IPS DF 4.7 (cell line): ENCODE data around the gene HS6ST2.
A peak's percentile ranks its signal among the peaks of the same experiment; 100 is the strongest.

ENCODE experiments used
- DNase-seq: peaks from one replicate; pipeline ENCODE4 v3.0.0-alpha.2; 2013; ENCODE audit warnings: low spot score; ENCODE audit errors: extremely low read depth

Gene HS6ST2

DNA sequence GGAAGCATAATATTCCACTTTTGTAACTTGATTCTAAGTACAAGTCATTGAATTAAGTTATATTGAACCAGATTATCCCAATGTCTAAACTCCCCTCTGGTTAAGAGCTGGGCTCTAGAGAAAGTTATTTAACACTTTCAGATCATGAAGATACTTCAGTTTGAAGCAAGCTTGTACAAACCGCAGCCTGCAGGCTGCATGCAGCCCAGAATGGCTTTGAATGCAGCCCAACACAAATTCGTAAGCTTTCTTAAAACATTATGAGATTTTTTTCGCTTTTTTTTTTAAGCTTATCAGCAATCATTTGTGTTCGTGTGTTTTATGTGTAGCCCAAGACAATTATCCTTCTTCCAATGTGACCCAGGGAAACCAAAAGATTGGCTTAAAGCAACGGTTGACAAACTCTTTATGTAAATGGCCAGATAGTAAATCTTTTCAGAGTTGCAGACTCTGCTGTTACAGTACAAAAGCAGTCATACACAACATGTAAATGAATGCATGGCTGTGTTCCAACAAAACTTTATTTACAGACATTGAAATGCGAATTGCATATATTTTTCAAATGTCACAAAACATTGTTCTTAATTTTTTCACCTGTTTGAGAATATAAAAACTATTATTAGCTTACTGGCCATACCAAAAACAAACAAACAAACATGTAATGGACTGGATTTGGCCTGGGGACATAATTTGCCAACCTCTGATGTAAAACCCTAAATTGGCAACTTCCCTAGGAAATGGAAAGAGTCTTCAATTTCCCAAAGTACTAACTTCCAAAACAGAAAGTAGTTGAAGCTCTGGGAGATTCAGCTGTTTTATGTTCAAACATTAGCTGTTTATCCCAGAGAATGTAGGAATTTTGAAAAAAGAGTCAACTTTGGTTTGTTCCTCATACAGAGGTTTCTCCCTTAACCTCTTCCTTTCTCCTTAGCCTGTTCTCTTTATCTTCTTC is 268.5 kb downstream of the HS6ST2 start:
- DNase-seq = no peak

- DNase-seq = no peak
These were observed 273.2 kb downstream of the HS6ST2 start for GRCh38 chrX:132685276-132685675.

DNA sequence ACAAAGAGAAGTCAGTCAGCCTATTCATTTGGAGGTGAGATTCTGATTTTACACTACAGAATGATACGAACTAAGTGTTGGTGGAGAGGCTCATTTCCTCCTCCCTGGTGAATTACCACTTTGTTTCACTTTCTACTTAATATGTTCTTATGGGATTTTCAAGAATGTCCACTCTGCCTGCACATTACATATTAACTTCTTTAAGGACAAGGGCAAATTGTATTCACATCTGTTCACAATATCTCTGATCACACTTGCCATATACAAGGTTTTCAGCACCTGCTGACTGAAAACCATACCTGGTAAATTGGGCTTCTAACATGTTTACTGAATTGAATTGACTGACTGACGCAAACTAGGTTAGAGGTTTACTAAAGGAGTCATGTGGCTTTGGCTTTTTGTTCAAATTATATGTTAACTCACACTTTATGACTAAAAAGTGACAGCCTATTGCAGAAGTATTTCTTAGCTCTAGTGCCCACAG is 281.2 kb downstream of the HS6ST2 start:
- no peak for DNase-seq

- no peak for DNase-seq
These were observed 281.8 kb downstream of the HS6ST2 start for GRCh38 chrX:132676561-132677186.

DNA sequence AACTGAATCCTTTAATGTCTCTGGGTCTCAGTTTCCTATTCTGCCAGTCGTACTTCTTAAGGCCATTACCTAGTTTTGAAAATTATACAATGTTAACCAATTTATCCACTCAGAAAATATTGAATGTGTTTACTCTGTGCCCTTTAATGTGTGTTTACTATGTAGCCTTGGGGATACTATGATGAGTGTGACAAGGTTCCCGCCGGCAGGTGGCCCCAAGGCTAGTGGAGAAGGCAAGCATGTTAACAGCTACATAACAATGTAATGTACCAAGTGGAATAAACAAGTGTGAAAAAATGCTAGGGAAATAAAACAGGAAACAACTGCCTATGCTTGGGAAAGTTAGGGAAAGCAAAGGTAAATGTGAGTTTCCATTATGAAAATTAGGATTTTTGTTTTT is 282.3 kb downstream of the HS6ST2 start:
- no peak for DNase-seq

DNA sequence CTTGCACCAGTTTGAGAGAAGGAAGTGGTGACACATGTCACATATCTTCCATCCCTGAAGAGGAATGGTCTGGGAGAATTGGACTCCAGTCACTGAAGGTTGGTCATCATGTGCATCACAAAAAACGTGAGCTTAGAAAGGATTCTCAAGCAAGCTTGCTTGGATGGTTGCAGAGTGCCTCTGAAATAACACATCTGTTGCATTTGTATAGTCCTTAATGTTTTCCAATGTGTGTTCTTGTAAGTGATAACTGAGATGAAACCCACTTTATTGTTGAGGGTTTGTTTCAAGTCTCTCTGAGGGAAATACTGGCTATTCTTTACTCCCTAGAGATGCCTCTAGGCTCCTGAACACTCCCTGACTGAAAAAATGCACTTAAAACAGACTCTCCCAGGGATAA is 285.1 kb downstream of the HS6ST2 start:
- DNase-seq = no peak

DNA sequence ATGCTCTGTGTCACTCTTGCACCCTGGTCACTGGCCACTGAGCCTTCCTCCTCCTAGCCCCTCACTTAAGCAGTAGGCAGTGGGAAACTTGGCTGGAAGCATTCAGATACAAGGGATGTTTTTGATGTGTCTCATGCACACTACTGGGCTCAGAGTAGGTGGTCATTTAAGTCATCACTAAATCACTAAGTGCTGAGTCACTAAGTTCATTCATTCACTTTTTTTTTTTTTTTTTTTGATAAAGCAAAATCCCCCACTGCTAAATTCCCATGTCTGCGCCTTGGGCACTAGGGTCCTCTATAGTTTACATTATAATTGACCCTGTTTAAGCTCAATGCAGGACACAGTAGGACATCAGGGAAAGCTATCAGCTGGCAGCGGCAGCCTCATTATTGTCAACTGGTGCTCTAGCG is 287.2 kb downstream of the HS6ST2 start:
- DNase-seq = peak; percentile 46

DNA sequence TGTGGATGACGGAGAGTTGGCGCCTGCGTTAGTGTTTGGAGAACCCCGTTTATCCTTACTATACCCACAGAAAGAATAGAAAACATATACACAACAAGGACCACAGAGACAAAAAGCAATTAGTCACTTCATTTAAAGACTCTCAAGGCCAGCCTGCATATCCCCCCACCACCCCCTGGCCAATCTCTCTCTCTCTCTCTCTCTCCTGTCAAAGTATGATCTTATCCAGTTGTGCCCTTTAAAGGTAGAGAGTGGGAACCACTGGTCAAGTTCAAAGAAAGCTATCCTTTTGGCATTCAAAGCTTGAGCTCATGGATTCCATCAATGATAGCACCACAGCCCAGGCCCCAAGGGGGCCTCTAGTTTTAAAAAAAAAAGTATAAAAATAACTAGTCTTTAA is 289.3 kb downstream of the HS6ST2 start:
- no peak for DNase-seq

DNA sequence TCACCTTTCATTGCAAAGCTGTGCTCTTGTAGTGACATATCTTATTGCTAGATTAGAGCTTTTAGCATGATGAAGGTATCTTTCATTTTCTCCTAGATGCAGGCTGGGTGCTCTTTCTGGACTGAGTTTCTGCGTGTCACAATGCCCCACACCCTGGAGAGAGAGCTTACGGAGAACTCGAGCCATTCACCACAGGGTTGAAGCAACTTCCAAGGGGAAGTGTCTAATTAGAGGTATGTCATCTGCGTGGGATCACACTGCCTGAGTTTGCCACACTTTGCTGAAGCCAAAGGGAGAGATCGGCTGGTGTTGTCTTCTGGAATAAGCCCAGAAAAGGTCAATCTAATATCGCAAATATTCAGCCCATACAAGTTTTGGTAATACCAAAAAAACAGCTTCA is 290.3 kb downstream of the HS6ST2 start:
- DNase-seq = no peak

DNA sequence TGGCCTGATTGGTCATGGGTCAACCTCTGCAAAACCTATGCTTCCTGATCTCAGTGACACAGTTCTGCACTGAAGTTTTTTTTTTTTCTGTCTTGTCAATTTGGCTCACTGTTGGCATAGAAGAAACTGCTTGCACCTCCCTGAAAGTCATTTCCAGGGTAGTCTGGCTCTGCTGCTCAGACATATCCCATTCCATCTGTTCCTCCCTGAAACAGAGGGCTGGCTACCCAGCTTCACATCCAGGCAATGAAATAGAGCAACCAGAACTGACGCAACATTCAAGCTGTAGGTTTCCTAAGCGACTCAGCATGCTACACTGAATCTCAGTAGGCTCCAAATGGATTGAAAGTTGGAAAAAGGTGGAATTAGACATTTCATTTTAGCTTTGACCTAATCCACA is 292.8 kb downstream of the HS6ST2 start:
- no peak for DNase-seq

DNA sequence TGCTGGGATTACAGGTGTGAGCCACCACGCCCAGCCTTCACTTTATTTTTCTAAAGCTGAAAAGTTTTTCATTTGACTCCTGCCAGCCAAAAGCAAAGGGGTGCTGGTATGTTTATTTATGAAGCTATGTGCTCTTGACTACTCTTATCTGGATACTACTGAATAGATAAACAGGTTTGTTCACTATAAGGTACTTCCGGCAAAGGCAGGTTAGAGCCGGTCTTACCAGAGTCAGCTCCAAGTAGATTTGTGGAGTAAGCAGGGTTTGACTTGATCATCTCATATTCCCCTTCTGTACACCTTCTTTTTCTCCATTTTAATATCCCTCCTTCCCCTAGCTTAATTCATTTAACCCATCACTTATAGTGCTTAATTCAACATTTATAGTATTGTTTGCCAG is 294.2 kb downstream of the HS6ST2 start:
- DNase-seq = no peak

DNA sequence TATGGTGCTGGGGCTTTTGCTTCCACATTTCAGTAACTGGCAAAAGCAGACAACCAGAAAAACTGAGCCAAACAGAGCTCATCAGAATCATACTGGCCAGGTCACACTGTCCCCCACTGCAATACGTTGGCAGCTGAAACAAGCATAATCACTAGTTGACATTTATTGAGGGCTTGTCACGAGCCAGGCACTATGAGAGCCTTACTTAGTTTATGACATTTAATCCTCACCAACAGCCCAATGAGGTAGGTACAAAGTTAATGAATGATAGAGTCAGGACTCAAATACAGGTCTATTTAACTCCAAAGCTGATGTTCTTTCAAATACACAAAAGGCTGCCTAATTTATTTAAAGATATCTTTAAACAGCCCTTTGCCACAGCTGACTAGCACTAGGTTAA is 295.6 kb downstream of the HS6ST2 start:
- no peak for DNase-seq

- DNase-seq = no peak
These were observed 300.6 kb downstream of the HS6ST2 start for GRCh38 chrX:132657876-132658275.

DNA sequence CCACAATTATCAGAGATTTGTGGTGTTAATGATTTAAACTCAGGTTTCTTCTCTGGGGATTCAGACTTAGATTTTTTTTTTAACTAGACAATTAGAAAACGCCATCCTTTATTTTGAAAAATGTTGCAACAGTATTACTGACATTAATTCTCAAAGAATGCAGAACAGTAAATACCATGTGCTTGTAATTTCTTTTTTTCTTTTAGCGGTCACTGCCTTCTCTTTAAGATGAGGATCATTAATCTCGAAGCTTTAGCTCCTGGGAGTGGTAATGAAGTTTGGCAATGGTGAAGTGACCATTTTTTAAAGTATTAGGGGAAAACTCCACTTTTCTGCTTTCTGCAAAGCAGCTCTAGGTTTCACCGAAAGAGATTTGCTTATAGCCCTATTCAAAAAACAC is 305.6 kb downstream of the HS6ST2 start:
- no peak for DNase-seq

DNA sequence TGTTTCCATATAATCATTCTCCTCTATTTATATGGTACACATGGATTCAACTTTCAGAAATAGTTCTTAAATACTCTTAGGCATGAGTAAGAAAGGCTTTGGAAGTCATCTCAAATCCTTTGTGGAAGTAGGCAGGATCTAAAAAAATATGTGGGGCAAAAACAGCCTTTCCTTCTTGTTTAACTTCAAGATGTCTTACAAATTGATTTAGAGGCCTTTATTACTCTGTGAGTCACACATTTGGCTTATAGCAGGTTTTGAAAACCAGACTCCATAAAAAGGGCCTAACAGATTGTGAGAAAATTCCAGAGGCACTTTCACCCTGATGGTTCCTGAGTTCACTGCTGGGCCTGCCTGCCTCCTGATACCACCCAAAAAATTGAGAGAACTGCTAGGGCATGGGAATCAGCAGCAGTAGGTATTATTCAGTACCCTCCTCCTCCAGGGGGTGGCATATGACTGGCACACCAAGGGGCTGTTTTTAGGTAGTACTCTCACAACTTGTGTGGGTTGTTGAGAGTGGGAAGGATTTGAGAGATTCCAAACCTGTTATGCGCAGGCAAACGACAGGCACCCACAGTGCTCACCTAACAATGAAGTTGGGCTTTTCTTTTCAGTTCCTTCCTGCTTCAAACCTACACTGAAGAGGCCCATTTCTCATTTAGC is 306.9 kb downstream of the HS6ST2 start:
- no peak for DNase-seq

DNA sequence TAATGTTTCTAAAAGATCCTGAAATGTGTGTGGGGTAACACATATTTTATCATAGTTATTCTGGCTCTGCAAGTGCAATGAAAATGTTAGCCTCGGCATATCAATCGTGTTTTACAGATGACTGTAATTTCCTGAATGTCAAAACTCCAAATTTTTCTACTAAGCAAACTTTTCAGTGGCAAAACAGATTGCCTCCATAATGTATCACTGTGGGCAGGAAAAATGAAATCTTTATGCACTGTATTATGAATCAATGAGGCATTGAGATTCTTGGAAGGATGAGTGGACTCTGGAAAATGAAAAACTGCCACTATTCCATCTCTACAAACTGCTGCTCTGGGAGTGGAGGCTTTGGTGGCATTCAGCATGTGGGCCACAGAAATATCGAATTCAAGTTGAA is 309.5 kb downstream of the HS6ST2 start:
- DNase-seq = no peak

- no peak for DNase-seq
These were observed 319.0 kb downstream of the HS6ST2 start for GRCh38 chrX:132639446-132639845.

GRCh38 chrX:132638313-132638712 is 320.1 kb downstream of the HS6ST2 start:
- no peak for DNase-seq

GRCh38 chrX:132636080-132636479 is 322.3 kb downstream of the HS6ST2 start:
- DNase-seq = no peak

DNA sequence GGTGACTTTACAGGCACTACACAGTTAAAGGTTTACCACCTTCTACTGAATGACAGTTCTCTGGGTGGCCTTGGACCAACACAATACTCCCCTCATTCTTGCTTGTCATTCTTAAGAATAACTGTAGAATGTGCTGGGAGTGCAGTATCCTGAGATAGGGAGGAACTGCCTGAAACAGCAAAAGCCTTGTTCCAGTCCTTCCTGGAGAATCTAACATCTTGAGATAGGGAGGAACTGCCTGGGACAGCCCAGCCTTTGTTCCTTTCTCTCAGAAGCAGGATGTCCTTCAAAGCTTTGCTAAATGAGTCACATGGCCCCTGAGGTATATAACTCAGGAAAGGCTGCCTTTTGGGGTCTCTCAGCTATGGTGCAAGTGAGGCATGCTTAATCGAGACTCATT is 323.9 kb downstream of the HS6ST2 start:
- no peak for DNase-seq

GRCh38 chrX:132631579-132632232 is 326.7 kb downstream of the HS6ST2 start:
- DNase-seq = no peak

- DNase-seq = no peak
These were observed 334.0 kb downstream of the HS6ST2 start for GRCh38 chrX:132624466-132624865.
